HepG2 (cell line): ENCODE data around the gene OR10R2. TPM values are rescaled to one million over a fixed set of nuclear protein-coding genes. Genes with fewer than 3 reads are reported as not detected.

Source experiments
- ATAC-seq: fragments of 200-7000 bp; cut with Tn5 transposase; 3 replicates; pipeline ENCODE4 v1.9.1; 2020; ENCODE audit warnings: mild to moderate bottlenecking, moderate library complexity
- BruUV-seq: library from RNA; stranded (reverse); fragments of 400-500 nt; replicated peaks from 2 replicates; lab custom pipeline; 2021; lab: Mats Ljungman, UMichigan
- CTCF ChIA-PET: fragments of 300-600 bp; formaldehyde crosslinking; extraction: SDS; loops from one replicate; lab custom pipeline; 2021; ENCODE audit warnings: low total read pairs, inconsistent platforms, low intra/inter-chr PET ratio; lab: Yijun Ruan, JAX
- POLR2A ChIA-PET: fragments of 350-600 bp; sonication (Branson Sonifier 250); formaldehyde crosslinking; loops from one replicate; lab custom pipeline; 2020; ENCODE audit warnings: antibody characterized with exemption, inconsistent platforms; lab: Yijun Ruan, JAX
- DNase-seq: peaks from one replicate; pipeline ENCODE4 v3.0.0-alpha.2; 2015; ENCODE audit warnings: low spot score
- FAIRE-seq: peaks from 3 replicates; lab custom pipeline; 2011; peaks lifted over from hg19 to GRCh38; lab: Jason Lieb, UNC
- H2AFZ ChIP-seq: one replicate; pipeline ENCODE4 v1.6.1; 2011; ENCODE audit warnings: low read length, inconsistent platforms
- H3K27ac ChIP-seq: fragments of 300-600 bp; 3 replicates; pipeline ENCODE4 v1.8.0; 2011; ENCODE audit warnings: mixed run types, mild to moderate bottlenecking, mixed read lengths, low read length, inconsistent platforms; ENCODE audit not compliant: insufficient read depth; ENCODE audit errors: extremely low read length
- H3K27me3 ChIP-seq, 2 experiments: fragments of 200-600 bp in 1 of 2; 2 replicates in 1 of 2; 3 replicates in 1 of 2; pipeline versions ENCODE4 v1.6.0 to v1.8.0; 2011; ENCODE audit warnings: low read length in 2 of 2, mild to moderate bottlenecking in 2 of 2, moderate library complexity in 2 of 2, inconsistent platforms in 1 of 2; ENCODE audit not compliant: insufficient read depth in 2 of 2, control insufficient read depth in 1 of 2
- H3K36me3 ChIP-seq, 2 experiments: fragments of 200-600 bp in 1 of 2; replicated peaks in 1 of 2; 2 replicates in 1 of 2; 3 replicates in 1 of 2; pipeline versions ENCODE4 v1.5.1 to v1.8.0; 2011; ENCODE audit warnings: low read length in 2 of 2, inconsistent platforms in 1 of 2; ENCODE audit not compliant: insufficient read depth in 2 of 2, control insufficient read depth in 1 of 2
- H3K4me1 ChIP-seq: 2 replicates; pipeline ENCODE4 v1.5.1; 2012; ENCODE audit warnings: low read length, inconsistent platforms; ENCODE audit not compliant: insufficient read depth
- H3K4me2 ChIP-seq: 2 replicates; pipeline ENCODE4 v1.6.0; 2011; ENCODE audit warnings: low read depth, low read length, inconsistent platforms
- H3K4me3 ChIP-seq, 3 experiments: fragments of 200-600 bp in 1 of 3; sonication (generic), shearing (Covaris generic) in 1 of 3; replicated peaks in 1 of 3; 2 replicates each; pipeline ENCODE4 v1.5.1; 2011 to 2016; ENCODE audit warnings: low read length in 3 of 3, inconsistent platforms in 2 of 3, low read depth in 2 of 3, mild to moderate bottlenecking in 2 of 3, control low read depth in 1 of 3, mixed read lengths in 1 of 3; ENCODE audit not compliant: insufficient read depth in 1 of 3
- H3K79me2 ChIP-seq: one replicate; pipeline ENCODE4 v1.6.1; 2011; ENCODE audit warnings: low read length, inconsistent platforms; ENCODE audit not compliant: insufficient read depth
- H3K9ac ChIP-seq: 2 replicates; pipeline ENCODE4 v1.6.0; 2011; ENCODE audit warnings: mild to moderate bottlenecking, low read depth, low read length, inconsistent platforms; ENCODE audit not compliant: insufficient read depth
- H3K9me3 ChIP-seq: 2 replicates; pipeline ENCODE4 v1.5.1; 2012; ENCODE audit warnings: mild to moderate bottlenecking, low read length
- H4K20me1 ChIP-seq: 2 replicates; pipeline ENCODE4 v1.6.0; 2011; ENCODE audit warnings: inconsistent platforms, mild to moderate bottlenecking, low read length, moderate library complexity; ENCODE audit not compliant: insufficient read depth
- ATRX ChIP-seq: sonication (generic); formaldehyde crosslinking; IDR thresholded peaks from 2 replicates; pipeline ENCODE4 v1.4.0; 2020; ENCODE audit warnings: missing genetic modification reagents, borderline replicate concordance
- FOXM1 ChIP-seq: sonication (generic); formaldehyde crosslinking; IDR thresholded peaks from 2 replicates; pipeline ENCODE4 v1.5.0; 2020; ENCODE audit warnings: missing genetic modification reagents
- MIXL1 ChIP-seq: IDR thresholded peaks from 2 replicates; pipeline ENCODE4 v1.6.1; 2016
- MXD1 ChIP-seq: sonication (generic); formaldehyde crosslinking; IDR thresholded peaks from 2 replicates; pipeline ENCODE4 v1.4.0; 2020; ENCODE audit warnings: mild to moderate bottlenecking, missing genetic modification reagents
- NFKB2 ChIP-seq: sonication (generic); formaldehyde crosslinking; IDR thresholded peaks from 2 replicates; pipeline ENCODE4 v1.4.0; 2020; ENCODE audit warnings: missing genetic modification reagents, borderline replicate concordance
- PRDM4 ChIP-seq: sonication (generic); formaldehyde crosslinking; IDR thresholded peaks from 2 replicates; pipeline ENCODE4 v1.9.0; 2021; ENCODE audit warnings: missing genetic modification reagents, borderline replicate concordance
- RARA ChIP-seq: IDR thresholded peaks from 2 replicates; pipeline ENCODE4 v1.6.1; 2016; ENCODE audit warnings: missing genetic modification reagents, missing compliant biosample characterization
- SUZ12 ChIP-seq: fragments of 150-350 bp; IDR thresholded peaks from 2 replicates; pipeline ENCODE4 v1.6.1; 2014; ENCODE audit warnings: low read depth, low read length
- ZBTB49 ChIP-seq: sonication (generic); formaldehyde crosslinking; IDR thresholded peaks from 2 replicates; pipeline ENCODE4 v1.4.0; 2020; ENCODE audit warnings: missing genetic modification reagents, borderline replicate concordance
- ZNF33B ChIP-seq: sonication (generic); formaldehyde crosslinking; IDR thresholded peaks from 2 replicates; pipeline ENCODE4 v1.5.1; 2020; ENCODE audit warnings: mild to moderate bottlenecking, missing genetic modification reagents
- ZNF615 ChIP-seq: sonication (generic); formaldehyde crosslinking; IDR thresholded peaks from 2 replicates; pipeline ENCODE4 v1.5.0; 2020; ENCODE audit warnings: mild to moderate bottlenecking, missing genetic modification reagents, borderline replicate concordance
- ZNF761 ChIP-seq: sonication (generic); formaldehyde crosslinking; conservative IDR thresholded peaks from 2 replicates; pipeline ENCODE4 v1.4.0; 2020; ENCODE audit warnings: mild to moderate bottlenecking, missing genetic modification reagents
- ZSCAN30 ChIP-seq: sonication (generic); formaldehyde crosslinking; IDR thresholded peaks from 2 replicates; pipeline ENCODE4 v1.5.0; 2020; ENCODE audit warnings: mild to moderate bottlenecking, missing genetic modification reagents
- WGBS: methylation state at CpG from one replicate; pipeline ENCODE4 v1.1.6; 2017; ENCODE audit warnings: low lambda C conversion rate; 5-methylcytosine and 5-hydroxymethylcytosine counted together
- in situ Hi-C: cut with HindIII; loops from 2 replicates; pipeline ENCODE4 v1.10.0; 2017; ENCODE audit warnings: low pct_unique_long_range_greater_than_20kb; ENCODE audit not compliant: extremely low pct_ligation_motif_present
- intact Hi-C: fragments of 100-400 bp; cut with micrococcal nuclease; formaldehyde crosslinking; loops from one replicate; pipeline ENCODE4 v1.10.0; 2022; ENCODE audit not compliant: unreplicated experiment
- polyA plus RNA-seq, 8 experiments: library from polyadenylated mRNA; depleted of rRNA in 3 of 8; stranded (reverse) in 7 of 8; unstranded in 1 of 8; fragments of >200 nt; fragmentation: Illumina TruSeq in 4 of 8; extraction: Trizol in 4 of 8; gene quantifications; 2 replicates each; pipeline versions ENCODE4 v1.2.1 to v1.2.3, GENCODE V29; 2011 to 2016; ENCODE audit warnings: low read depth in 4 of 8, missing spikeins in 1 of 8, mixed read lengths in 1 of 8; ENCODE audit not compliant: insufficient read depth in 1 of 8
- total RNA-seq, 5 experiments: library from RNA; depleted of rRNA; stranded (reverse); fragments of >200 nt; fragmentation: Illumina TruSeq; extraction: Trizol; gene quantifications; 2 replicates each; pipeline ENCODE4 v1.2.3, GENCODE V29; 2016; ENCODE audit warnings: low read depth in 1 of 5

OR10R2 gene
- total and polyA plus RNA-seq, 2 of the 13 experiments (the other 11 are each of a cell fraction or from before 2014, with no cell fraction given) = not detected

- TF ChIP-seq PRDM4 (CRISPR knock-in tag) (no peak), SUZ12 (no peak), NFKB2 (CRISPR knock-in tag) (no peak)
- TF ChIP-seq, all 625 proteins: peak for 0
Observed at GRCh38 chr1:158516966-158517365, 44.9 kb downstream of the OR10R2 start (continued).

GRCh38 chr1:158520021-158520420 is 48.0 kb downstream of the OR10R2 start:
- FAIRE-seq (no peak), DNase-seq (no peak), ATAC-seq (no peak)
- intact Hi-C loops (no loop called here), in situ Hi-C loops (no loop called here)
- H3K27ac ChIP-seq = no peak overlapping the region
- no peaks in the 10 kb centered on the region for H3K4me1 ChIP-seq
- no peaks in the 10 kb centered on the region for H4K20me1 ChIP-seq
- no peak for TF ChIP-seq ZNF615 (CRISPR knock-in tag)
- TF ChIP-seq RARA (CRISPR knock-in tag) = no peak
- no peak for TF ChIP-seq ATRX (CRISPR knock-in tag)
- TF ChIP-seq FOXM1 (CRISPR knock-in tag) = no peak
- no peak for TF ChIP-seq ZNF33B (CRISPR knock-in tag)
- TF ChIP-seq ZNF761 (CRISPR knock-in tag) = no peak
- no peak for TF ChIP-seq ZBTB49
- TF ChIP-seq MXD1 (CRISPR knock-in tag) = no peak
- TF ChIP-seq ZSCAN30 (CRISPR knock-in tag) = no peak
- TF ChIP-seq MIXL1 (CRISPR knock-in tag) = no peak
- no peaks in the 10 kb centered on the region for H3K27me3 ChIP-seq
- ChIA-PET POLR2A (no interaction called here), CTCF (no interaction called here)
- H3K4me3 ChIP-seq = no peak overlapping the region
- H3K79me2 ChIP-seq = no peaks in the 10 kb centered on the region
- 0 out of 2 replicates have a peak, but pooled peaks cover 4% of the 10 kb centered on the region for H3K9me3 ChIP-seq
- H3K4me2 ChIP-seq = no peak overlapping the region
- H2AFZ ChIP-seq = no peak overlapping the region
- H3K9ac ChIP-seq = no peak overlapping the region
- WGBS = 0% methylated on average over 1 of the region's 1 CpG
- BruUV-seq = no TSS peak
- no peaks in the 10 kb centered on the region for H3K36me3 ChIP-seq
